Measurements from ENCODE around the gene NRDC.
A peak's percentile ranks its signal among the peaks of the same experiment; 100 is the strongest.
"Not testable (repeated sequence)": the region's sequence is repeated elsewhere in the genome, so short reads cannot be mapped to it uniquely, and the experiment has no call there.

The NRDC gene

GRCh38 chr1:51894748-51895147 is 16.2 kb upstream of the NRDC start:
- DNase-seq = not testable (repeated sequence)

- DNase-seq = peak; percentile 67
Measured at GRCh38 chr1:51878308-51878615, 265 bp downstream of the NRDC start.

GRCh38 chr1:51877434-51878307 is 856 bp downstream of the NRDC start:
- DNase-seq = peak; percentile 67

GRCh38 chr1:51875836-51876235 is 2.7 kb downstream of the NRDC start:
- no peak for DNase-seq

GRCh38 chr1:51875291-51875772 is 3.2 kb downstream of the NRDC start:
- no peak for DNase-seq

- DNase-seq = not testable (repeated sequence)
Measured at GRCh38 chr1:51873270-51873669, 5.3 kb downstream of the NRDC start.

GRCh38 chr1:51871351-51871975 is 7.1 kb downstream of the NRDC start:
- DNase-seq = no peak

- DNase-seq = no peak
Measured at GRCh38 chr1:51870603-51871350, 7.8 kb downstream of the NRDC start.

GRCh38 chr1:51867479-51868232 is 10.9 kb downstream of the NRDC start:
- no peak for DNase-seq

GRCh38 chr1:51863384-51863783 is 15.1 kb downstream of the NRDC start:
- DNase-seq = no peak

GRCh38 chr1:51861669-51862068 is 16.9 kb downstream of the NRDC start:
- no peak for DNase-seq

- DNase-seq = no peak
Measured at GRCh38 chr1:51859735-51860134, 18.8 kb downstream of the NRDC start.

- DNase-seq = no peak
Measured at GRCh38 chr1:51859333-51859732, 19.2 kb downstream of the NRDC start.

GRCh38 chr1:51858892-51859291 is 19.6 kb downstream of the NRDC start:
- no peak for DNase-seq

- no peak for DNase-seq
Measured at GRCh38 chr1:51856745-51857144, 21.8 kb downstream of the NRDC start.

GRCh38 chr1:51855624-51856023 is 22.9 kb downstream of the NRDC start:
- no peak for DNase-seq

- DNase-seq = no peak
Measured at GRCh38 chr1:51853360-51853759, 25.2 kb downstream of the NRDC start.

- no peak for DNase-seq
Measured at GRCh38 chr1:51851882-51852396, 26.6 kb downstream of the NRDC start.

- DNase-seq = no peak
Measured at GRCh38 chr1:51850420-51851223, 27.9 kb downstream of the NRDC start.

- no peak for DNase-seq
Measured at GRCh38 chr1:51847294-51847920, 31.1 kb downstream of the NRDC start.

GRCh38 chr1:51843948-51844347 is 34.6 kb downstream of the NRDC start:
- DNase-seq = no peak

Measured in DMS79 treated with DMSO at 0.1 percent for 48 hours (cell line).